ENCODE results near the gene MAD1L1.

Gene MAD1L1

GRCh38 chr7:1963575-1963974 lies 269.2 kb downstream of the MAD1L1 start:
- no peaks in the 10 kb centered on the region for H3K27me3 ChIP-seq
- H3K4me1 ChIP-seq, result no peaks in the 10 kb centered on the region
- TF ChIP-seq CTCF (IDR thresholded peaks at IDR 0.05; ENCODE audit: low read depth, low read length), result no peak
- peak; percentile 3 for DNase-seq
- H3K4me3 ChIP-seq (ENCODE audit: low read depth, low read length), result no peak overlapping the region
- H3K36me3 ChIP-seq, result no peaks in the 10 kb centered on the region
- H3K9me3 ChIP-seq, result no peaks in the 10 kb centered on the region; the same call in 1 of the 2 replicates

- no peaks in the 10 kb centered on the region for H3K9me3 ChIP-seq
- DNase-seq, result no peak
Measured at GRCh38 chr7:1961701-1962276, 271.0 kb downstream of the MAD1L1 start.

GRCh38 chr7:1959305-1959704 lies 273.4 kb downstream of the MAD1L1 start:
- no peak for TF ChIP-seq CTCF (IDR thresholded peaks at IDR 0.05; ENCODE audit: low read depth, low read length)
- no peaks in the 10 kb centered on the region; the same call in 1 of the 2 replicates for H3K36me3 ChIP-seq
- DNase-seq, result no peak
- no peaks in the 10 kb centered on the region for H3K4me1 ChIP-seq
- H3K27me3 ChIP-seq, result no peaks in the 10 kb centered on the region
- no peaks in the 10 kb centered on the region for H3K9me3 ChIP-seq
- no peak overlapping the region for H3K4me3 ChIP-seq (ENCODE audit: low read depth, low read length)

More at GRCh38 chr7:1961701-1962276, 271.0 kb downstream of the MAD1L1 start:
- Histone ChIP-seq H3K36me3 (no peaks in the 10 kb centered on the region; the same call in 1 of the 2 replicates), H3K4me1 (no peaks in the 10 kb centered on the region), H3K4me3 (ENCODE audit: low read depth, low read length) (no peak overlapping the region), H3K27me3 (no peaks in the 10 kb centered on the region)
- TF ChIP-seq CTCF (IDR thresholded peaks at IDR 0.05; ENCODE audit: low read depth, low read length), result no peak

GRCh38 chr7:1957471-1958225 lies 275.1 kb downstream of the MAD1L1 start:
- Histone ChIP-seq H3K9me3 (no peaks in the 10 kb centered on the region), H3K36me3 (no peaks in the 10 kb centered on the region; the same call in 1 of the 2 replicates), H3K27me3 (no peaks in the 10 kb centered on the region), H3K4me3 (ENCODE audit: low read depth, low read length) (no peak overlapping the region), H3K4me1 (no peaks in the 10 kb centered on the region)
- no peak for TF ChIP-seq CTCF (IDR thresholded peaks at IDR 0.05; ENCODE audit: low read depth, low read length)
- peak; percentile 3 for DNase-seq

- no peak for TF ChIP-seq CTCF (IDR thresholded peaks at IDR 0.05; ENCODE audit: low read depth, low read length)
- H3K4me3 ChIP-seq (ENCODE audit: low read depth, low read length), result no peak overlapping the region
- no peaks in the 10 kb centered on the region for H3K4me1 ChIP-seq
- no peaks in the 10 kb centered on the region; the same call in none of the 2 replicates for H3K36me3 ChIP-seq
- H3K9me3 ChIP-seq, result no peaks in the 10 kb centered on the region
- no peak for DNase-seq
- H3K27me3 ChIP-seq, result no peaks in the 10 kb centered on the region
Measured at GRCh38 chr7:1956611-1957470, 275.9 kb downstream of the MAD1L1 start.

Measured in BE2C (cell line).